Testis (tissue), 3 donors: ENCODE results near the gene FEV. TPM values are rescaled to one million over a fixed set of nuclear protein-coding genes. Genes with fewer than 3 reads are reported as not detected.
A peak's percentile ranks its signal among the peaks of the same experiment; 100 is the strongest.

ENCODE experiments used
- DNase-seq: peaks from one replicate; pipeline ENCODE4 v3.0.0-alpha.2; 2019
- H3K27ac ChIP-seq, 2 donors: fragments of 200-600 bp; sonication (generic); one replicate each; pipeline ENCODE4 v1.5.1; 2019
- H3K27me3 ChIP-seq: fragments of 200-600 bp; sonication (generic); one replicate; pipeline ENCODE4 v1.5.1; 2019
- H3K36me3 ChIP-seq: fragments of 200-600 bp; sonication (generic); one replicate; pipeline ENCODE4 v1.5.1; 2017; ENCODE audit warnings: low read depth; ENCODE audit errors: missing control alignments
- H3K4me1 ChIP-seq: fragments of 200-600 bp; sonication (generic); one replicate; pipeline ENCODE4 v1.5.1; 2019
- H3K4me3 ChIP-seq, 2 donors: fragments of 200-600 bp; sonication (generic); one replicate each; pipeline ENCODE4 v1.5.1; 2017 to 2019
- H3K9me3 ChIP-seq: fragments of 200-600 bp; sonication (generic); one replicate; pipeline ENCODE4 v1.5.1; 2017
- CTCF ChIP-seq, 3 experiments: fragments of 450-650 bp in 2 of 3; fragments of 200-600 bp in 1 of 3; sonication (generic) in 1 of 3; IDR thresholded peaks; one replicate each; pipeline ENCODE4 v1.5.1; 2016 to 2019; ENCODE audit warnings: antibody characterized with exemption in 3 of 3, mild to moderate bottlenecking in 2 of 3, moderate library complexity in 1 of 3
- POLR2A ChIP-seq: fragments of 450-650 bp; IDR thresholded peaks from one replicate; pipeline ENCODE4 v1.6.1; 2017; ENCODE audit warnings: antibody characterized with exemption, mild to moderate bottlenecking, moderate library complexity
- WGBS, 2 donors: methylation state at CpG; one replicate each; pipeline ENCODE4 v1.1.5; 2018; 5-methylcytosine and 5-hydroxymethylcytosine counted together
- intact Hi-C: fragments of 100-400 bp; cut with DNase I; formaldehyde crosslinking; loops from one replicate; pipeline ENCODE4 v1.15.1; 2023; ENCODE audit warnings: low total_unique reads
- polyA plus RNA-seq: library from polyadenylated mRNA; stranded (reverse); fragments of 350-450 nt; fragmentation: Illumina TruSeq; extraction: RNeasy Lipid Tissue Mini Kit (QIAGEN cat#74804); gene quantifications from one replicate; pipeline ENCODE4 v1.2.3, GENCODE V29; 2014; ENCODE audit warnings: low read depth, low replicate concordance; ENCODE audit not compliant: insufficient read depth
- total RNA-seq, 2 donors: library from RNA; depleted of rRNA; stranded (reverse); fragments of >200 nt; gene quantifications; one replicate each; pipeline ENCODE4 v1.2.3, GENCODE V29; 2016

FEV gene
- total and polyA plus RNA-seq, 3 donors from 2014 or later: not detected

DNA sequence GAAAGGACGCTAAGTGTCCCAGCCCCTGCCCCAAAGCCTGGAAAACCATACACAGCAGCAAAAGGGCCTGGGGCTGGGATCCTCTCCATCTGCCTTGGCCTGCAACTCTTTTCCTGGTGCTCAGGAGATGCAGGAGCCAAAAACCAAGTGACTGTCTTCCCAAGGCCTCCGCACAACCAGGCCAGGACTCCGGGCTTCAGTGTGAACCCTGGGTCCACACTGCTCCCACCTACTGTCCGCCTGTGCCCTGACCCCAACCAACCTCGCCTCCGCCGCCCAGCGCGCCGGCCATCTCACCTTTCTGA, 1.1 kb downstream of the FEV start:
- 6% methylated on average over 10 of the region's 10 CpGs; no CpG with 5 or more reads in 1 of the 2 donors for WGBS, 2 donors
- intact Hi-C loops: no loop called here
- DNase-seq: no peak
- no peak overlapping the region for H3K27ac ChIP-seq
- peak overlapping the region in 1 of 2 donors; percentile 23 for H3K4me3 ChIP-seq
- TF ChIP-seq POLR2A (no peak), CTCF (IDR thresholded peaks at IDR 0.05) (no peak)
- no peaks in the 10 kb centered on the region for H3K36me3 ChIP-seq
- no peaks in the 10 kb centered on the region for H3K9me3 ChIP-seq
- peaks cover 27% of the 10 kb centered on the region for H3K4me1 ChIP-seq
- H3K27me3 ChIP-seq: peaks cover 10% of the 10 kb centered on the region

DNA sequence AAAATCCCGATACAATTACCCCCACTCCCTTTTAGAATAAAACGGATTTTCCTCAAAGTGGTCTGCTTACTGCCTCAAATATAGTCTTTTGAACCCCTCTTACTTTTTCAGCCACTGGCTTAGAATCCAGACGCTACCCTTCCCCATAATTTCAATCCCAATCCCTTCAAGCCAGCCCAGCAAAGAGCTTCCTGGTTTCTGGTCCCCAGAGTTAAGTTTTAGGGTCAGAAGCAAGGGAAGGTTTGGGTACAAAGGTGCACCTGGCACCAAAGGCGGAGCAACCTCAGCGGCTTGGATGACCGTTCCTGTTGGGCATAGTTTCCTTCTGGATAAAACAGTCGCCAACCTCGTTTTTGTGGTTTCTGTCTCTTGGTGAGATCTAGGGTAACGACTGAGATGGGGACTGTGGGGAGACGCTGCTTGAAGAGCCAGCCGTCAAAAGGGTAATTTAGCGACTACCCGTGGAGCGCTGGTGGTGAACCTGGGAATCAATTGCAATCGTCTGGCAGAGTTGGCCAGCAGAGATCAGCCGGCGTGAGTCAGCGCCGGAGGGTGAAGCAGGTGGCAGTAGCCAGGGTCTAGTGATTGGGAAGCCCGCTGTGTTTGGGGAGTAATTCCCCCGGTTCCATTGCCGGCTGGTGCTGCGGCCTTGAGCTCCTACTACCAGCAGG, 1.6 kb downstream of the FEV start:
- no peak for DNase-seq
- WGBS, 2 donors: 8 to 14% methylated on average over 15 to 23 of the region's 23 CpGs
- Histone ChIP-seq H3K4me1 (peaks cover 27% of the 10 kb centered on the region), H3K9me3 (no peaks in the 10 kb centered on the region), H3K27ac (no peak overlapping the region), H3K36me3 (no peaks in the 10 kb centered on the region), H3K27me3 (peaks cover 10% of the 10 kb centered on the region), H3K4me3 (no peak overlapping the region)
- TF ChIP-seq CTCF (IDR thresholded peaks at IDR 0.05): no peak
- no peak for TF ChIP-seq POLR2A
- intact Hi-C loops: no loop called here

DNA sequence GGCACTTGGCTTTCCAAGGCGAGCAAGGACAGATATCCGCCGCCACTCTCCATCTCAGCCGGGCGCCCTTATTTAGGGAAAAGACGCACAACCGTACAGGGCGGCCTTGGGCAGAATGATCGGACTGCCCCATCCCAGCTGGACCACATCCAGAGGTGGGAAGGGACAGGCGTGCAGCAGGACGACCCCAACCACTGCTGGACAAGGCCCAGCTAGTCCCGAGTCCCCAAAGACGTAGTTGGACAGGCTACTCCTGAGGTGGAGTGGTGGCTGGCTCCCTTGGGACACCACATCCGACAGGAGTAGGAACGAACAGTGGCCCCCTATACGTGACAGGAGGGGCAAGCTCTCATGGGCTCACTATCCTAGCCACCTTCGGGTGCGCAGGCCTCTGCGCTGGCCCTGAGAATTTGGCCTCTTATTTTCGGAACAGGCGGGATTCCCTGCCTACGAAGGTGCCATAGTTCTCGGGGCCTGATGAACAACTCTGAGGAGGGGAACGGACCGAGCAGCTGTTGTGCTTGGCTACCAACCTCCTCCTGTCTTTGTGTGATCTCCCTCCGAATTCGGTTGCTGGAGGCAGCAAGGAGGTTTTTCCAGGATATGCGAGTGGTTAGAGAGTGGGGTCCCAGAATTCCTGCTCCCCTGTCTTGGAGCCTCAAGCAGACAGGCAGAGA, 2.3 kb downstream of the FEV start:
- H3K4me1 ChIP-seq: peaks cover 27% of the 10 kb centered on the region
- no peaks in the 10 kb centered on the region for H3K36me3 ChIP-seq
- intact Hi-C loops: no loop called here
- peaks cover 10% of the 10 kb centered on the region for H3K27me3 ChIP-seq
- TF ChIP-seq CTCF (IDR thresholded peaks at IDR 0.05): no peak
- TF ChIP-seq POLR2A: no peak
- H3K9me3 ChIP-seq: no peaks in the 10 kb centered on the region
- no peak overlapping the region for H3K27ac ChIP-seq
- H3K4me3 ChIP-seq: no peak overlapping the region
- no peak for DNase-seq
- 5 to 13% methylated on average over 11 to 28 of the region's 28 CpGs for WGBS, 2 donors

- no peak overlapping the region for H3K4me3 ChIP-seq
- peaks cover 10% of the 10 kb centered on the region for H3K27me3 ChIP-seq
- intact Hi-C loops: no loop called here
- TF ChIP-seq POLR2A (no peak), CTCF (IDR thresholded peaks at IDR 0.05) (no peak)
- peaks cover 27% of the 10 kb centered on the region for H3K4me1 ChIP-seq
- no peaks in the 10 kb centered on the region for H3K9me3 ChIP-seq
- DNase-seq: peak; percentile 36
- no peaks in the 10 kb centered on the region for H3K36me3 ChIP-seq
- 1 to 4% methylated on average over 17 to 66 of the region's 69 CpGs for WGBS, 2 donors
- no peak overlapping the region for H3K27ac ChIP-seq
Observed at GRCh38 chr2:218981881-218982585, 3.0 kb downstream of the FEV start.
